HEK293 (cell line): ENCODE results near the gene NUBP1.

Source experiments
- CTCF ChIA-PET: fragments of 350-600 bp; formaldehyde crosslinking; extraction: SDS; loops from one replicate; lab custom pipeline; 2021; ENCODE audit warnings: antibody characterized with exemption; lab: Yijun Ruan, JAX
- POLR2A ChIA-PET: fragments of 300-600 bp; formaldehyde crosslinking; extraction: SDS; loops from one replicate; lab custom pipeline; 2020; ENCODE audit warnings: antibody characterized with exemption, inconsistent platforms; lab: Yijun Ruan, JAX
- H3K27ac ChIP-seq: fragments of 200-500 bp; sonication (Bioruptor generic); 2 replicates; pipeline ENCODE4 v1.5.1; 2014; ENCODE audit warnings: low read depth, low read length, control low read depth, inconsistent platforms; ENCODE audit errors: extremely low read depth
- H3K36me3 ChIP-seq, 2 experiments: fragments of 200-500 bp in 1 of 2; sonication (Bioruptor generic) in 1 of 2; 1 replicate in 1 of 2; 2 replicates in 1 of 2; pipeline ENCODE4 v1.5.1; 2014 to 2017; ENCODE audit warnings: inconsistent platforms in 2 of 2, low read length in 2 of 2; ENCODE audit not compliant: control insufficient read depth in 2 of 2, insufficient read depth in 1 of 2
- H3K4me1 ChIP-seq: fragments of 200-500 bp; sonication (Bioruptor generic); 2 replicates; pipeline ENCODE4 v1.5.1; 2014; ENCODE audit warnings: mild to moderate bottlenecking, low read length, inconsistent platforms; ENCODE audit not compliant: control insufficient read depth, insufficient read depth
- H3K4me3 ChIP-seq: 2 replicates; pipeline ENCODE4 v1.5.1; 2011; ENCODE audit warnings: low read depth, mild to moderate bottlenecking, control low read depth, low read length, moderate library complexity
- H3K9me3 ChIP-seq: fragments of 200-500 bp; sonication (Bioruptor generic); 2 replicates; pipeline ENCODE4 v1.5.1; 2014; ENCODE audit warnings: low read depth, low read length, inconsistent platforms; ENCODE audit not compliant: control insufficient read depth, insufficient read depth
- HOXC10 ChIP-seq: sonication (generic); formaldehyde crosslinking; IDR thresholded peaks from 2 replicates; pipeline ENCODE4 v1.8.1; 2023; ENCODE audit warnings: mild to moderate bottlenecking, missing genetic modification reagents
- MYNN ChIP-seq: fragments of 450-650 bp; formaldehyde crosslinking; IDR thresholded peaks from 2 replicates; pipeline ENCODE4 v1.5.1; 2016; ENCODE audit warnings: missing biosample characterization, missing genetic modification characterization, borderline replicate concordance
- RBAK ChIP-seq: fragments of 450-650 bp; formaldehyde crosslinking; IDR thresholded peaks from 2 replicates; pipeline ENCODE4 v1.5.1; 2016; ENCODE audit warnings: missing biosample characterization, missing genetic modification characterization
- SALL2 ChIP-seq: fragments of 450-650 bp; formaldehyde crosslinking; IDR thresholded peaks from 2 replicates; pipeline ENCODE4 v1.5.0; 2017; ENCODE audit warnings: missing biosample characterization, mild to moderate bottlenecking, missing genetic modification characterization, borderline replicate concordance
- SCRT2 ChIP-seq: fragments of 450-650 bp; formaldehyde crosslinking; IDR thresholded peaks from 2 replicates; pipeline ENCODE4 v1.5.1; 2016; ENCODE audit warnings: missing biosample characterization, missing genetic modification characterization
- SP2 ChIP-seq: fragments of 450-650 bp; formaldehyde crosslinking; IDR thresholded peaks from 2 replicates; pipeline ENCODE4 v1.5.1; 2016; ENCODE audit warnings: missing biosample characterization, missing genetic modification characterization
- YY1 ChIP-seq: fragments of 450-650 bp; formaldehyde crosslinking; IDR thresholded peaks from 2 replicates; pipeline ENCODE4 v1.5.1; 2018; ENCODE audit warnings: missing biosample characterization, missing genetic modification characterization
- ZBTB17 ChIP-seq: fragments of 450-650 bp; formaldehyde crosslinking; IDR thresholded peaks from 2 replicates; pipeline ENCODE4 v1.5.1; 2016; ENCODE audit warnings: missing biosample characterization, missing genetic modification characterization
- ZBTB48 ChIP-seq: fragments of 450-650 bp; formaldehyde crosslinking; IDR thresholded peaks from 2 replicates; pipeline ENCODE4 v1.5.1; 2016; ENCODE audit warnings: missing biosample characterization, missing genetic modification characterization
- ZNF133 ChIP-seq: fragments of 450-650 bp; formaldehyde crosslinking; IDR thresholded peaks from 2 replicates; pipeline ENCODE4 v1.5.1; 2016; ENCODE audit warnings: missing biosample characterization, missing genetic modification characterization
- ZNF585B ChIP-seq: fragments of 450-650 bp; formaldehyde crosslinking; IDR thresholded peaks from 2 replicates; pipeline ENCODE4 v1.5.1; 2016; ENCODE audit warnings: missing biosample characterization, missing genetic modification characterization
- ZNF596 ChIP-seq: fragments of 450-650 bp; IDR thresholded peaks from 2 replicates; pipeline ENCODE4 v1.5.0; 2018; ENCODE audit warnings: missing biosample characterization, mild to moderate bottlenecking, missing genetic modification characterization, moderate library complexity
- ZNF600 ChIP-seq: fragments of 450-650 bp; formaldehyde crosslinking; IDR thresholded peaks from 2 replicates; pipeline ENCODE4 v1.5.1; 2016; ENCODE audit warnings: missing biosample characterization, missing genetic modification characterization
- ZNF621 ChIP-seq: fragments of 450-650 bp; formaldehyde crosslinking; IDR thresholded peaks from 2 replicates; pipeline ENCODE4 v1.5.1; 2017; ENCODE audit warnings: missing biosample characterization, missing genetic modification characterization
- ZNF664 ChIP-seq: fragments of 450-650 bp; formaldehyde crosslinking; IDR thresholded peaks from 2 replicates; pipeline ENCODE4 v1.5.1; 2016; ENCODE audit warnings: missing biosample characterization, missing genetic modification characterization
- ZNF777 ChIP-seq: fragments of 450-650 bp; formaldehyde crosslinking; IDR thresholded peaks from 2 replicates; pipeline ENCODE4 v1.5.1; 2017; ENCODE audit warnings: missing biosample characterization, missing genetic modification characterization, borderline replicate concordance
- ZNF785 ChIP-seq: fragments of 450-650 bp; formaldehyde crosslinking; IDR thresholded peaks from 2 replicates; pipeline ENCODE4 v1.5.1; 2016; ENCODE audit warnings: missing biosample characterization, missing genetic modification characterization
- TF ChIP-seq, protein P1 (sequence below): fragments of 450-650 bp; formaldehyde crosslinking; IDR thresholded peaks from 2 replicates; pipeline ENCODE4 v1.5.1; 2016; ENCODE audit warnings: missing biosample characterization, missing genetic modification characterization, borderline replicate concordance
- TF ChIP-seq, protein P2 (sequence below): fragments of 450-650 bp; formaldehyde crosslinking; IDR thresholded peaks from 2 replicates; pipeline ENCODE4 v1.5.1; 2016; ENCODE audit warnings: missing biosample characterization, missing genetic modification characterization, borderline replicate concordance
- TF ChIP-seq, protein P3 (sequence below): fragments of 450-650 bp; formaldehyde crosslinking; IDR thresholded peaks from 2 replicates; pipeline ENCODE4 v1.5.1; 2016; ENCODE audit warnings: missing biosample characterization, missing genetic modification characterization
- TF ChIP-seq, protein P4 (sequence below): fragments of 450-650 bp; formaldehyde crosslinking; IDR thresholded peaks from 2 replicates; pipeline ENCODE4 v1.5.1; 2016; ENCODE audit warnings: missing biosample characterization, missing genetic modification characterization
- TF ChIP-seq, protein P5 (sequence below): fragments of 450-650 bp; formaldehyde crosslinking; IDR thresholded peaks from 2 replicates; pipeline ENCODE4 v1.5.1; 2016; ENCODE audit warnings: missing biosample characterization, missing genetic modification characterization
- TF ChIP-seq, protein P6 (sequence below): fragments of 450-650 bp; formaldehyde crosslinking; IDR thresholded peaks from 2 replicates; pipeline ENCODE4 v1.5.1; 2016; ENCODE audit warnings: missing biosample characterization, missing genetic modification characterization

The NUBP1 gene

DNA sequence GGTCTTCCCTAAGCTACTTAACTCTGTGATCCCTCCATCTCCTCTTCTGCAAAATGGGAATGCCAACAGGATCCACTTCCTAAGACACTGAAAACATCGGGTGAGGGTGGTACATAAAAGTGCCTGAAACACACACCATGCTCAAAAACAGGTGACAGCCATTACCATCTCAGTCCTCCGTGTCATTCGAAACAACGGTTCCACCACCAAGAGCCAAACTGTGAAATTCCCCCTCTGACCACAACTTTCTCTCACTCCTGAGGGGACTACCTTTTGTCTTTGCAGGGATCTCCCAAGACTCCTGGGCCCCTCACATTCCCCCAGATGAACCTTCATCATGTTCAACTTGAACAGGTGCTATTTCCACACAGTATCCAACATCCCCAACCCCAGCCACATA lies 37.0 kb downstream of the NUBP1 start (continued):
- TF ChIP-seq, protein P1, sequence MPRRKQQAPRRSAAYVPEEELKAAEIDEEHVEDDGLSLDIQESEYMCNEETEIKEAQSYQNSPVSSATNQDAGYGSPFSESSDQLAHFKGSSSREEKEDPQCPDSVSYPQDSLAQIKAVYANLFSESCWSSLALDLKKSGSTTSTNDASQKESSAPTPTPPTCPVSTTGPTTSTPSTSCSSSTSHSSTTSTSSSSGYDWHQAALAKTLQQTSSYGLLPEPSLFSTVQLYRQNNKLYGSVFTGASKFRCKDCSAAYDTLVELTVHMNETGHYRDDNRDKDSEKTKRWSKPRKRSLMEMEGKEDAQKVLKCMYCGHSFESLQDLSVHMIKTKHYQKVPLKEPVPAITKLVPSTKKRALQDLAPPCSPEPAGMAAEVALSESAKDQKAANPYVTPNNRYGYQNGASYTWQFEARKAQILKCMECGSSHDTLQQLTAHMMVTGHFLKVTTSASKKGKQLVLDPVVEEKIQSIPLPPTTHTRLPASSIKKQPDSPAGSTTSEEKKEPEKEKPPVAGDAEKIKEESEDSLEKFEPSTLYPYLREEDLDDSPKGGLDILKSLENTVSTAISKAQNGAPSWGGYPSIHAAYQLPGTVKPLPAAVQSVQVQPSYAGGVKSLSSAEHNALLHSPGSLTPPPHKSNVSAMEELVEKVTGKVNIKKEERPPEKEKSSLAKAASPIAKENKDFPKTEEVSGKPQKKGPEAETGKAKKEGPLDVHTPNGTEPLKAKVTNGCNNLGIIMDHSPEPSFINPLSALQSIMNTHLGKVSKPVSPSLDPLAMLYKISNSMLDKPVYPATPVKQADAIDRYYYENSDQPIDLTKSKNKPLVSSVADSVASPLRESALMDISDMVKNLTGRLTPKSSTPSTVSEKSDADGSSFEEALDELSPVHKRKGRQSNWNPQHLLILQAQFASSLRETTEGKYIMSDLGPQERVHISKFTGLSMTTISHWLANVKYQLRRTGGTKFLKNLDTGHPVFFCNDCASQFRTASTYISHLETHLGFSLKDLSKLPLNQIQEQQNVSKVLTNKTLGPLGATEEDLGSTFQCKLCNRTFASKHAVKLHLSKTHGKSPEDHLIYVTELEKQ (tag by site-specific recombination) = no peak
- TF ChIP-seq ZBTB48 (tag by site-specific recombination) (no peak), SALL2 (tag by site-specific recombination) (no peak), HOXC10 (CRISPR knock-in tag) (no peak), ZBTB17 (no peak), YY1 (tag by site-specific recombination) (no peak), ZNF596 (tag by site-specific recombination) (no peak), ZNF785 (tag by site-specific recombination) (no peak)

DNA sequence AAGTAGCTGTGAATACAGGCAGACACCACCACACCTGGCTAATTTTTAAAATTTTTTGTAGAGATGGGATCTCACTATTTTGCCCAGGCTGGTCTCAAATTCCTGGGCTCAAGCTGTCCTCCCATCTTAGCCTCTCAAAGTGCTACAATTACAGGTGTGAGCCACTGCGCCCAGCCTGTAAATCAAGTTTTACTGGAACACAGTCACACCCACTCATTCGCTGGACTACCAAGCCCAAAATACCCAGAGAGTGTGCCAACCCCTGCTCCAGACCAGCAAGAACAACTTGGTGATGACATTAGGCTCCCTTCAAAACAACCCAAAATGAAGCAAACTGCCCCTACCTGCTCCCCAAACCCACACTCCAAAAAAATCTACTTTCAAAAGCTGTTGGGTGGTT lies 39.0 kb downstream of the NUBP1 start:
- CTCF ChIA-PET = no interaction called here
- no peaks in the 10 kb centered on the region for H3K4me1 ChIP-seq
- POLR2A ChIA-PET = no interaction called here

More for the DNA sequence above, 39.0 kb downstream of the NUBP1 start:
- no peak for TF ChIP-seq SP2 (tag by site-specific recombination)
- TF ChIP-seq, protein P2, sequence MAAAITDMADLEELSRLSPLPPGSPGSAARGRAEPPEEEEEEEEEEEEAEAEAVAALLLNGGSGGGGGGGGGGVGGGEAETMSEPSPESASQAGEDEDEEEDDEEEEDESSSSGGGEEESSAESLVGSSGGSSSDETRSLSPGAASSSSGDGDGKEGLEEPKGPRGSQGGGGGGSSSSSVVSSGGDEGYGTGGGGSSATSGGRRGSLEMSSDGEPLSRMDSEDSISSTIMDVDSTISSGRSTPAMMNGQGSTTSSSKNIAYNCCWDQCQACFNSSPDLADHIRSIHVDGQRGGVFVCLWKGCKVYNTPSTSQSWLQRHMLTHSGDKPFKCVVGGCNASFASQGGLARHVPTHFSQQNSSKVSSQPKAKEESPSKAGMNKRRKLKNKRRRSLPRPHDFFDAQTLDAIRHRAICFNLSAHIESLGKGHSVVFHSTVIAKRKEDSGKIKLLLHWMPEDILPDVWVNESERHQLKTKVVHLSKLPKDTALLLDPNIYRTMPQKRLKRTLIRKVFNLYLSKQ = no peak
- no peak for TF ChIP-seq ZNF777 (tag by site-specific recombination)
- TF ChIP-seq, protein P3, sequence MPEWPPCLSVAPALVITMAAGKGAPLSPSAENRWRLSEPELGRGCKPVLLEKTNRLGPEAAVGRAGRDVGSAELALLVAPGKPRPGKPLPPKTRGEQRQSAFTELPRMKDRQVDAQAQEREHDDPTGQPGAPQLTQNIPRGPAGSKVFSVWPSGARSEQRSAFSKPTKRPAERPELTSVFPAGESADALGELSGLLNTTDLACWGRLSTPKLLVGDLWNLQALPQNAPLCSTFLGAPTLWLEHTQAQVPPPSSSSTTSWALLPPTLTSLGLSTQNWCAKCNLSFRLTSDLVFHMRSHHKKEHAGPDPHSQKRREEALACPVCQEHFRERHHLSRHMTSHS = no peak
- TF ChIP-seq ZNF600 (tag by site-specific recombination) = no peak
- no peak for TF ChIP-seq MYNN
- TF ChIP-seq ZNF585B = no peak
- TF ChIP-seq SCRT2 = no peak
- TF ChIP-seq ZNF621 = no peak
- TF ChIP-seq YY1 (tag by site-specific recombination) = no peak
- TF ChIP-seq, protein P4, sequence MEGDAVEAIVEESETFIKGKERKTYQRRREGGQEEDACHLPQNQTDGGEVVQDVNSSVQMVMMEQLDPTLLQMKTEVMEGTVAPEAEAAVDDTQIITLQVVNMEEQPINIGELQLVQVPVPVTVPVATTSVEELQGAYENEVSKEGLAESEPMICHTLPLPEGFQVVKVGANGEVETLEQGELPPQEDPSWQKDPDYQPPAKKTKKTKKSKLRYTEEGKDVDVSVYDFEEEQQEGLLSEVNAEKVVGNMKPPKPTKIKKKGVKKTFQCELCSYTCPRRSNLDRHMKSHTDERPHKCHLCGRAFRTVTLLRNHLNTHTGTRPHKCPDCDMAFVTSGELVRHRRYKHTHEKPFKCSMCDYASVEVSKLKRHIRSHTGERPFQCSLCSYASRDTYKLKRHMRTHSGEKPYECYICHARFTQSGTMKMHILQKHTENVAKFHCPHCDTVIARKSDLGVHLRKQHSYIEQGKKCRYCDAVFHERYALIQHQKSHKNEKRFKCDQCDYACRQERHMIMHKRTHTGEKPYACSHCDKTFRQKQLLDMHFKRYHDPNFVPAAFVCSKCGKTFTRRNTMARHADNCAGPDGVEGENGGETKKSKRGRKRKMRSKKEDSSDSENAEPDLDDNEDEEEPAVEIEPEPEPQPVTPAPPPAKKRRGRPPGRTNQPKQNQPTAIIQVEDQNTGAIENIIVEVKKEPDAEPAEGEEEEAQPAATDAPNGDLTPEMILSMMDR (tag by site-specific recombination) = no peak
- TF ChIP-seq, protein P5, sequence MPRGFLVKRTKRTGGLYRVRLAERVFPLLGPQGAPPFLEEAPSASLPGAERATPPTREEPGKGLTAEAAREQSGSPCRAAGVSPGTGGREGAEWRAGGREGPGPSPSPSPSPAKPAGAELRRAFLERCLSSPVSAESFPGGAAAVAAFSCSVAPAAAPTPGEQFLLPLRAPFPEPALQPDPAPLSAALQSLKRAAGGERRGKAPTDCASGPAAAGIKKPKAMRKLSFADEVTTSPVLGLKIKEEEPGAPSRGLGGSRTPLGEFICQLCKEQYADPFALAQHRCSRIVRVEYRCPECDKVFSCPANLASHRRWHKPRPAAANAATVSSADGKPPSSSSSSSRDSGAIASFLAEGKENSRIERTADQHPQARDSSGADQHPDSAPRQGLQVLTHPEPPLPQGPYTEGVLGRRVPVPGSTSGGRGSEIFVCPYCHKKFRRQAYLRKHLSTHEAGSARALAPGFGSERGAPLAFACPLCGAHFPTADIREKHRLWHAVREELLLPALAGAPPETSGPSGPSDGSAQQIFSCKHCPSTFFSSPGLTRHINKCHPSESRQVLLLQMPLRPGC = no peak
- no peak for TF ChIP-seq RBAK (tag by site-specific recombination)
- no peak for TF ChIP-seq ZNF133
- TF ChIP-seq, protein P6, sequence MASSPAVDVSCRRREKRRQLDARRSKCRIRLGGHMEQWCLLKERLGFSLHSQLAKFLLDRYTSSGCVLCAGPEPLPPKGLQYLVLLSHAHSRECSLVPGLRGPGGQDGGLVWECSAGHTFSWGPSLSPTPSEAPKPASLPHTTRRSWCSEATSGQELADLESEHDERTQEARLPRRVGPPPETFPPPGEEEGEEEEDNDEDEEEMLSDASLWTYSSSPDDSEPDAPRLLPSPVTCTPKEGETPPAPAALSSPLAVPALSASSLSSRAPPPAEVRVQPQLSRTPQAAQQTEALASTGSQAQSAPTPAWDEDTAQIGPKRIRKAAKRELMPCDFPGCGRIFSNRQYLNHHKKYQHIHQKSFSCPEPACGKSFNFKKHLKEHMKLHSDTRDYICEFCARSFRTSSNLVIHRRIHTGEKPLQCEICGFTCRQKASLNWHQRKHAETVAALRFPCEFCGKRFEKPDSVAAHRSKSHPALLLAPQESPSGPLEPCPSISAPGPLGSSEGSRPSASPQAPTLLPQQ (tag by site-specific recombination) = no peak
- TF ChIP-seq ZNF664 (tag by site-specific recombination) = no peak
- Histone ChIP-seq H3K4me3 (no peak overlapping the region), H3K9me3 (no peaks in the 10 kb centered on the region), H3K36me3 (no peaks in the 10 kb centered on the region), H3K27ac (no peak overlapping the region)
